Mucosa of stomach (tissue), 1 donor: ENCODE measurements around the gene DNAJB6.

Experiments
- H3K27me3 ChIP-seq: one replicate; pipeline ENCODE4 v1.7.0; 2013; ENCODE audit warnings: mild to moderate bottlenecking, low read length; ENCODE audit not compliant: control insufficient read depth, insufficient read depth
- H3K36me3 ChIP-seq: one replicate; pipeline ENCODE4 v1.7.0; 2013; ENCODE audit warnings: low read length; ENCODE audit not compliant: control insufficient read depth, insufficient read depth
- H3K4me1 ChIP-seq: one replicate; pipeline ENCODE4 v1.7.0; 2013; ENCODE audit warnings: mild to moderate bottlenecking, low read length; ENCODE audit not compliant: control insufficient read depth, insufficient read depth
- H3K4me3 ChIP-seq: one replicate; pipeline ENCODE4 v1.7.0; 2013; ENCODE audit warnings: low read length
- H3K9ac ChIP-seq: one replicate; pipeline ENCODE4 v1.7.0; 2013; ENCODE audit warnings: mild to moderate bottlenecking, low read length, moderate library complexity
- H3K9me3 ChIP-seq: one replicate; pipeline ENCODE4 v1.7.0; 2013; ENCODE audit warnings: mild to moderate bottlenecking, low read length, moderate library complexity; ENCODE audit not compliant: control insufficient read depth
- donor health status: Pancreatic carcinoma.

The DNAJB6 gene

GRCh38 chr7:157431173-157431950 lies 94.6 kb downstream of the DNAJB6 start:
- Histone ChIP-seq H3K4me1 (peaks cover 9% of the 10 kb centered on the region), H3K9ac (no peak overlapping the region), H3K9me3 (no peaks in the 10 kb centered on the region), H3K27me3 (peaks cover 9% of the 10 kb centered on the region), H3K4me3 (no peak overlapping the region), H3K36me3 (no peaks in the 10 kb centered on the region)

GRCh38 chr7:157431951-157432540 lies 95.2 kb downstream of the DNAJB6 start:
- no peak overlapping the region for H3K4me3 ChIP-seq
- H3K4me1 ChIP-seq, result peaks cover 9% of the 10 kb centered on the region

GRCh38 chr7:157432541-157432956 lies 95.7 kb downstream of the DNAJB6 start:
- H3K36me3 ChIP-seq, result no peaks in the 10 kb centered on the region
- H3K27me3 ChIP-seq, result peaks cover 9% of the 10 kb centered on the region
- no peak overlapping the region for H3K4me3 ChIP-seq
- H3K9ac ChIP-seq, result no peak overlapping the region
- H3K9me3 ChIP-seq, result no peaks in the 10 kb centered on the region
- H3K4me1 ChIP-seq, result peaks cover 9% of the 10 kb centered on the region

More at GRCh38 chr7:157431951-157432540, 95.2 kb downstream of the DNAJB6 start:
- Histone ChIP-seq H3K9ac (no peak overlapping the region), H3K9me3 (no peaks in the 10 kb centered on the region), H3K36me3 (no peaks in the 10 kb centered on the region), H3K27me3 (peaks cover 9% of the 10 kb centered on the region)

GRCh38 chr7:157432957-157433576 lies 96.3 kb downstream of the DNAJB6 start:
- H3K27me3 ChIP-seq, result peaks cover 9% of the 10 kb centered on the region
- no peaks in the 10 kb centered on the region for H3K9me3 ChIP-seq
- no peak overlapping the region for H3K9ac ChIP-seq
- H3K36me3 ChIP-seq, result no peaks in the 10 kb centered on the region
- no peak overlapping the region for H3K4me3 ChIP-seq
- H3K4me1 ChIP-seq, result peaks cover 9% of the 10 kb centered on the region

GRCh38 chr7:157433628-157434027 lies 96.8 kb downstream of the DNAJB6 start:
- no peaks in the 10 kb centered on the region for H3K9me3 ChIP-seq
- H3K27me3 ChIP-seq, result peaks cover 9% of the 10 kb centered on the region
- no peaks in the 10 kb centered on the region for H3K36me3 ChIP-seq
- H3K4me1 ChIP-seq, result peaks cover 9% of the 10 kb centered on the region
- H3K4me3 ChIP-seq, result no peak overlapping the region
- H3K9ac ChIP-seq, result no peak overlapping the region

- no peak overlapping the region for H3K9ac ChIP-seq
- no peaks in the 10 kb centered on the region for H3K9me3 ChIP-seq
- peaks cover 9% of the 10 kb centered on the region for H3K4me1 ChIP-seq
- no peaks in the 10 kb centered on the region for H3K36me3 ChIP-seq
- no peak overlapping the region for H3K4me3 ChIP-seq
- peaks cover 9% of the 10 kb centered on the region for H3K27me3 ChIP-seq
These were observed 97.4 kb downstream of the DNAJB6 start for GRCh38 chr7:157434231-157434630.

- Histone ChIP-seq H3K4me1 (peaks cover 9% of the 10 kb centered on the region), H3K27me3 (peaks cover 9% of the 10 kb centered on the region), H3K4me3 (no peak overlapping the region), H3K9ac (no peak overlapping the region), H3K36me3 (no peaks in the 10 kb centered on the region), H3K9me3 (no peaks in the 10 kb centered on the region)
These were observed 97.9 kb downstream of the DNAJB6 start for GRCh38 chr7:157434701-157435100.

GRCh38 chr7:157436076-157436475 lies 99.3 kb downstream of the DNAJB6 start:
- H3K4me1 ChIP-seq, result peaks cover 9% of the 10 kb centered on the region

GRCh38 chr7:157436763-157437480 lies 100.1 kb downstream of the DNAJB6 start:
- Histone ChIP-seq H3K9ac (no peak overlapping the region), H3K9me3 (no peaks in the 10 kb centered on the region), H3K4me3 (no peak overlapping the region), H3K4me1 (peaks cover 9% of the 10 kb centered on the region), H3K27me3 (peaks cover 7% of the 10 kb centered on the region), H3K36me3 (no peaks in the 10 kb centered on the region)

More at GRCh38 chr7:157436076-157436475, 99.3 kb downstream of the DNAJB6 start:
- Histone ChIP-seq H3K4me3 (no peak overlapping the region), H3K9me3 (no peaks in the 10 kb centered on the region), H3K36me3 (no peaks in the 10 kb centered on the region), H3K9ac (no peak overlapping the region), H3K27me3 (peaks cover 9% of the 10 kb centered on the region)

GRCh38 chr7:157437519-157438061 lies 100.8 kb downstream of the DNAJB6 start:
- no peaks in the 10 kb centered on the region for H3K9me3 ChIP-seq
- H3K9ac ChIP-seq, result no peak overlapping the region
- no peak overlapping the region for H3K4me3 ChIP-seq
- H3K4me1 ChIP-seq, result peaks cover 5% of the 10 kb centered on the region
- no peaks in the 10 kb centered on the region for H3K36me3 ChIP-seq
- no peaks in the 10 kb centered on the region for H3K27me3 ChIP-seq

GRCh38 chr7:157438121-157439025 lies 101.6 kb downstream of the DNAJB6 start:
- Histone ChIP-seq H3K9me3 (no peaks in the 10 kb centered on the region), H3K36me3 (no peaks in the 10 kb centered on the region), H3K27me3 (no peaks in the 10 kb centered on the region), H3K4me3 (no peak overlapping the region), H3K4me1 (no peaks in the 10 kb centered on the region), H3K9ac (no peak overlapping the region)
